CD4-positive, alpha-beta T cell (primary cell): ENCODE measurements around the gene HAUS6. TPM values are rescaled to one million over a fixed set of nuclear protein-coding genes. Genes with fewer than 3 reads are reported as not detected.

Source experiments
- ATAC-seq: fragments of 200-7000 bp; cut with Tn5 transposase; one replicate; pipeline ENCODE4 v1.10.0; 2022; ENCODE audit warnings: mild to moderate bottlenecking; ENCODE audit not compliant: poor library complexity
- CTCF ChIA-PET: fragments of 350-600 bp; sonication (Branson Sonifier 250); formaldehyde crosslinking; loops from one replicate; lab custom pipeline; 2021; ENCODE audit warnings: antibody characterized with exemption, inconsistent platforms; lab: Charles Lee
- POLR2A ChIA-PET: fragments of 350-600 bp; sonication (Branson Sonifier 250); formaldehyde crosslinking; loops from one replicate; lab custom pipeline; 2021; ENCODE audit warnings: antibody characterized with exemption, inconsistent platforms; lab: Charles Lee
- DNase-seq, 14 experiments: peaks; one replicate each; pipeline ENCODE4 v3.0.0-alpha.2; 2013 to 2020; ENCODE audit warnings: mixed read lengths in 2 of 14
- H3K27ac ChIP-seq, 2 donors: one replicate each; pipeline versions ENCODE4 v1.5.1 to v1.7.0; 2013; ENCODE audit warnings: low read length in 2 of 2, low read depth in 1 of 2, mild to moderate bottlenecking in 1 of 2
- H3K27me3 ChIP-seq, 2 experiments: 1 replicate in 1 of 2; 2 replicates in 1 of 2; pipeline versions ENCODE4 v1.6.1 to v1.7.0; 2013; ENCODE audit warnings: low read length in 2 of 2, control low read depth in 1 of 2, mild to moderate bottlenecking in 1 of 2, moderate library complexity in 1 of 2; ENCODE audit not compliant: insufficient read depth in 2 of 2, control insufficient read depth in 1 of 2
- H3K36me3 ChIP-seq: one replicate; pipeline ENCODE4 v1.6.1; 2013; ENCODE audit warnings: low read length, control low read depth; ENCODE audit not compliant: insufficient read depth
- H3K4me1 ChIP-seq: one replicate; pipeline ENCODE4 v1.6.1; 2013; ENCODE audit warnings: low read length, control low read depth; ENCODE audit not compliant: insufficient read depth
- H3K4me3 ChIP-seq: one replicate; pipeline ENCODE4 v1.5.1; 2013; ENCODE audit warnings: mild to moderate bottlenecking, low read length, moderate library complexity
- H3K9me3 ChIP-seq, 2 experiments: 1 replicate in 1 of 2; 2 replicates in 1 of 2; pipeline versions ENCODE4 v1.6.1 to v1.7.0; 2013; ENCODE audit warnings: low read length in 2 of 2, mild to moderate bottlenecking in 2 of 2, control low read depth in 1 of 2, moderate library complexity in 1 of 2; ENCODE audit not compliant: control insufficient read depth in 1 of 2, insufficient read depth in 1 of 2
- H3K27ac Mint-ChIP-seq: one replicate; pipeline ENCODE4 v1.8.0; 2020; ENCODE audit warnings: mixed read lengths
- H3K27me3 Mint-ChIP-seq: one replicate; pipeline ENCODE4 v1.8.0; 2021; ENCODE audit warnings: mixed read lengths
- H3K36me3 Mint-ChIP-seq: one replicate; pipeline ENCODE4 v1.8.0; 2021; ENCODE audit warnings: low read depth, mixed read lengths
- H3K4me1 Mint-ChIP-seq: one replicate; pipeline ENCODE4 v1.8.0; 2021; ENCODE audit warnings: low read depth, mixed read lengths
- H3K4me3 Mint-ChIP-seq: one replicate; pipeline ENCODE4 v1.8.0; 2020; ENCODE audit warnings: mild to moderate bottlenecking, mixed read lengths
- H3K9me3 Mint-ChIP-seq: one replicate; pipeline ENCODE4 v1.8.0; 2020; ENCODE audit warnings: mixed read lengths
- CTCF ChIP-seq: fragments of 200-600 bp; IDR thresholded peaks from one replicate; pipeline ENCODE4 v1.8.0; 2022; ENCODE audit warnings: antibody characterized with exemption, mild to moderate bottlenecking
- intact Hi-C, 2 experiments: fragments of 100-400 bp; cut with DNase I in 1 of 2; cut with micrococcal nuclease in 1 of 2; formaldehyde crosslinking; loops; one replicate each; pipeline versions ENCODE4 v1.15.1 to v1.9.0; 2023 to 2025; cut with DNase I, micrococcal nuclease
- total RNA-seq, 174 experiments: library from RNA in 2 of 174; stranded (reverse) in 2 of 174; gene quantifications; one replicate each; pipeline ENCODE4 v1.2.3 and lab custom pipeline; 2021 to 2026

HAUS6 gene
- total RNA-seq, 2 experiments from 2014 or later = 14.9 to 17.2 TPM

- Mint-ChIP-seq H3K9me3 (no peaks in the 10 kb centered on the region), H3K27me3 (no peaks in the 10 kb centered on the region), H3K27ac (peak overlapping the region; percentile 32), H3K36me3 (peaks cover 100% of the 10 kb centered on the region), H3K4me3 (no peak overlapping the region), H3K4me1 (peaks cover 40% of the 10 kb centered on the region)
- Histone ChIP-seq H3K4me1 (peaks cover 10% of the 10 kb centered on the region), H3K9me3 (no peaks in the 10 kb centered on the region), H3K27me3 (no peaks in the 10 kb centered on the region), H3K4me3 (no peak overlapping the region), H3K27ac (no peak overlapping the region), H3K36me3 (peaks cover 88% of the 10 kb centered on the region)
- TF ChIP-seq CTCF = no peak
- ATAC-seq (no peak), DNase-seq (no peak)
- intact Hi-C loops = no loop called here
- ChIA-PET POLR2A (interaction anchor here (0.7 to 1.0 kb wide), 2 partner anchors 10 to 17 kb away, joined by 3 read pairs; no protein-coding TSS in a partner anchor), CTCF (no interaction called here)
Observed at GRCh38 chr9:19119246-19119645, 16.5 kb upstream of the HAUS6 start.

- Mint-ChIP-seq H3K27me3 (no peaks in the 10 kb centered on the region), H3K4me3 (no peak overlapping the region), H3K4me1 (peaks cover 19% of the 10 kb centered on the region), H3K27ac (no peak overlapping the region), H3K36me3 (peaks cover 90% of the 10 kb centered on the region), H3K9me3 (no peaks in the 10 kb centered on the region)
- DNase-seq (no peak), ATAC-seq (no peak)
- H3K4me3 ChIP-seq = no peak overlapping the region
- ChIA-PET POLR2A (interaction anchor here (0.8 kb wide), 1 partner anchor 9 kb away, joined by 3 read pairs; no protein-coding TSS in a partner anchor), CTCF (no interaction called here)
- H3K27ac ChIP-seq = peak overlapping the region in 1 of 2 donors; percentile 7
- H3K4me1 ChIP-seq = no peaks in the 10 kb centered on the region
- intact Hi-C loops = no loop called here
- TF ChIP-seq CTCF = no peak
- no peaks in the 10 kb centered on the region for H3K9me3 ChIP-seq
- peaks cover 79% of the 10 kb centered on the region for H3K36me3 ChIP-seq
- H3K27me3 ChIP-seq = no peaks in the 10 kb centered on the region
Observed at GRCh38 chr9:19117039-19117716, 14.5 kb upstream of the HAUS6 start.

GRCh38 chr9:19116107-19116790 lies 13.5 kb upstream of the HAUS6 start:
- Mint-ChIP-seq H3K27me3 (no peaks in the 10 kb centered on the region), H3K9me3 (no peaks in the 10 kb centered on the region), H3K27ac (no peak overlapping the region), H3K4me3 (no peak overlapping the region), H3K36me3 (peaks cover 86% of the 10 kb centered on the region), H3K4me1 (peaks cover 17% of the 10 kb centered on the region)
- Histone ChIP-seq H3K27me3 (no peaks in the 10 kb centered on the region), H3K4me3 (no peak overlapping the region), H3K27ac (no peak overlapping the region), H3K36me3 (peaks cover 74% of the 10 kb centered on the region), H3K9me3 (no peaks in the 10 kb centered on the region), H3K4me1 (no peaks in the 10 kb centered on the region)
- DNase-seq (no peak), ATAC-seq (no peak)
- TF ChIP-seq CTCF = no peak
- POLR2A ChIA-PET = no interaction called here
- intact Hi-C loops = no loop called here
- CTCF ChIA-PET = no interaction called here
